Astrocyte of the cerebellum (primary cell): ENCODE results near the gene CDKAL1.
A peak's percentile ranks its signal among the peaks of the same experiment; 100 is the strongest.

Experiments
- DNase-seq: peaks from one replicate; pipeline ENCODE4 v3.0.0-alpha.2; 2011; ENCODE audit warnings: low read depth
- H3K4me3 ChIP-seq: 2 replicates; pipeline ENCODE4 v1.5.1; 2011; ENCODE audit warnings: mild to moderate bottlenecking, low read depth, low read length, moderate library complexity
- CTCF ChIP-seq: IDR thresholded peaks from 2 replicates; pipeline ENCODE4 v1.5.1; 2012; ENCODE audit warnings: low read length, low read depth, moderate library complexity, mild to moderate bottlenecking; ENCODE audit errors: missing control alignments
- in situ Hi-C: cut with HindIII; loops from 2 replicates; pipeline ENCODE4 v1.10.0; 2017; ENCODE audit warnings: low sequenced_read_pairs

The CDKAL1 gene

GRCh38 chr6:20534295-20535262, at the start of gene CDKAL1:
Gene CDKAL1 (plus strand): TSS chr6:20534457. CDS start chr6:20546351, 11,894 bp downstream.
- in situ Hi-C loops: loop anchor here (25.0 kb wide), 1 partner anchor 247 kb away; no protein-coding TSS in a partner anchor
- peak; percentile 83 for DNase-seq
- no peak for TF ChIP-seq CTCF
- H3K4me3 ChIP-seq: peak within 1 kb of the TSS; percentile 83

GRCh38 chr6:20486641-20487040, 47.6 kb upstream of the CDKAL1 start:
- no peak for DNase-seq
- in situ Hi-C loops: no loop called here
- no peak overlapping the region for H3K4me3 ChIP-seq
- TF ChIP-seq CTCF: no peak

GRCh38 chr6:20487669-20488375, 46.4 kb upstream of the CDKAL1 start:
- peak; percentile 79 for DNase-seq
- no peak for TF ChIP-seq CTCF
- in situ Hi-C loops: no loop called here
- no peak overlapping the region for H3K4me3 ChIP-seq

- no peak for DNase-seq
- in situ Hi-C loops: no loop called here
- H3K4me3 ChIP-seq: no peak overlapping the region
- TF ChIP-seq CTCF: no peak
Observed at GRCh38 chr6:20490591-20490990, 43.7 kb upstream of the CDKAL1 start.

DNA sequence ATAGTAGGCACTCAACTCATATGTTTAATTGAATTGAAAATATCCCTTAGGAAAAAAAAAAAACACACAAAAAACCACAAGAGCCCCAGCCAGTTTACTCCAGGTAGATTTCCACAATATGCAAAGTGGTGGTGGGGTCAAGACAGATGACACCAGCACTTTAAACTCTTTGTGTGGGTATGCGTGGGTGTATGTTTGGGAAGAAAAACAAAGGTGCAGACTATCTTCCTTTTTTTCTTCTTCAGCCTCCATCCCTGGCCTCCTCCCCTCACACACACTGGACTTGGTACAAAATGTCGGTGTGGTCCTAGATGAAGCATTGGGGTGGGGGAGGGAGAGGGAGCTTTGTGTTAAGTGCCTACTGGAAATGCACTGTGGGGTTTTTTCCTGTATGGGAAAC, 42.2 kb upstream of the CDKAL1 start:
- no peak for TF ChIP-seq CTCF
- in situ Hi-C loops: no loop called here

GRCh38 chr6:20497216-20498040, 36.8 kb upstream of the CDKAL1 start:
- TF ChIP-seq CTCF: no peak

More for the DNA sequence above, 42.2 kb upstream of the CDKAL1 start:
- no peak for DNase-seq
- H3K4me3 ChIP-seq: no peak overlapping the region

More at GRCh38 chr6:20497216-20498040, 36.8 kb upstream of the CDKAL1 start:
- H3K4me3 ChIP-seq: no peak overlapping the region
- in situ Hi-C loops: no loop called here
- peak; percentile 72 for DNase-seq
